ENCODE results near the gene MORC2.

The MORC2 gene

DNA sequence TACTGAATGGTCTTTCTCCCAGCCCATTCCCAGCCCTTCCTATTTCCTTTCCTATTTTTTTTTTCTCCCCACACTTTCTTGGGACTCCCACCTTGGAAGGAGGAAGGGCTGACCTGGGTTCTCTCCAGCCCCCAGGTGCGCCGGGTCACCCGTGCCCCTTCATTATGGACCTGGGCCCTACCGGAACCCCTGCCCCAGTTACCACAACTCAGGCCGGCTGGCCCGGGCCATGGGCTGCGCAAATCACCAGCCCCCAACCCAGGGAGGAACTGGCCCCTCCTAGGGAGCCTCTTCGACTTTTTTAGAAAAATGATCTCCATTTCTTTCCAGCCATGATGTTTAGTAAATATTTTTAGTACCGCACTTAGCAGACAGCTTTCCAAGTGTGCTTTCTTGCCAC, 62.2 kb downstream of the MORC2 start:
- H3K27ac ChIP-seq: no peak overlapping the region
- TF ChIP-seq, protein P1, sequence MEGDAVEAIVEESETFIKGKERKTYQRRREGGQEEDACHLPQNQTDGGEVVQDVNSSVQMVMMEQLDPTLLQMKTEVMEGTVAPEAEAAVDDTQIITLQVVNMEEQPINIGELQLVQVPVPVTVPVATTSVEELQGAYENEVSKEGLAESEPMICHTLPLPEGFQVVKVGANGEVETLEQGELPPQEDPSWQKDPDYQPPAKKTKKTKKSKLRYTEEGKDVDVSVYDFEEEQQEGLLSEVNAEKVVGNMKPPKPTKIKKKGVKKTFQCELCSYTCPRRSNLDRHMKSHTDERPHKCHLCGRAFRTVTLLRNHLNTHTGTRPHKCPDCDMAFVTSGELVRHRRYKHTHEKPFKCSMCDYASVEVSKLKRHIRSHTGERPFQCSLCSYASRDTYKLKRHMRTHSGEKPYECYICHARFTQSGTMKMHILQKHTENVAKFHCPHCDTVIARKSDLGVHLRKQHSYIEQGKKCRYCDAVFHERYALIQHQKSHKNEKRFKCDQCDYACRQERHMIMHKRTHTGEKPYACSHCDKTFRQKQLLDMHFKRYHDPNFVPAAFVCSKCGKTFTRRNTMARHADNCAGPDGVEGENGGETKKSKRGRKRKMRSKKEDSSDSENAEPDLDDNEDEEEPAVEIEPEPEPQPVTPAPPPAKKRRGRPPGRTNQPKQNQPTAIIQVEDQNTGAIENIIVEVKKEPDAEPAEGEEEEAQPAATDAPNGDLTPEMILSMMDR (conservative IDR thresholded peaks at IDR 0.05): no peak
- no peak for TF ChIP-seq ZFX (IDR thresholded peaks at IDR 0.05)

DNA sequence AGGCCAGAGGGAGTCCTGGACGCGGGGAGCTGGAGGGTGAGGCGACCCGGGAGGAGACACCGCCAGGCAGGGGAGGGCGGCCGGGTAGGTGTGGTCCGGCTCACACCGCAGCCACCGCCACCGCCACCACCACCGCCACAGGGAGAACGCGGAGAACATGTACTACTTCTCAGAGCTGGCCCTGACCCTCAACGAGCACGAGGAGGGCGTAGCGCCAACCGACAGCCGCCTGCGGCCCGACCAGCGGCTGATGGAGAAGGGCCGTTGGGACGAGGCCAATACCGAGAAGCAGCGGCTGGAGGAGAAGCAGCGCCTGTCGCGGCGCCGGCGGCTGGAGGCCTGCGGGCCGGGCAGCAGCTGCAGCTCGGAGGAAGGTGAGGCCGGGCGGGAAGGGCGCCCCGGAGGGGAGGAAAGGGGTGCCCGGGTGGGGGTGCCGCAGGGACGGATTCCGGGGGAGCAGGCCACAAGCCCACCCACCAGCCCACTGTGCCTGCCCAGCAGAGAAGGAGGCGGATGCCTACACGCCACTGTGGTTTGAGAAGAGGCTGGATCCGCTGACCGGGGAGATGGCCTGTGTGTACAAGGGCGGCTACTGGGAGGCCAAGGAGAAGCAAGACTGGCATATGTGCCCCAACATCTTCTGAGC, 62.8 kb downstream of the MORC2 start:
- no peak overlapping the region for H3K27ac ChIP-seq
- no peak for TF ChIP-seq ZFX (IDR thresholded peaks at IDR 0.05)
- TF ChIP-seq, protein P1 (conservative IDR thresholded peaks at IDR 0.05): no peak

DNA sequence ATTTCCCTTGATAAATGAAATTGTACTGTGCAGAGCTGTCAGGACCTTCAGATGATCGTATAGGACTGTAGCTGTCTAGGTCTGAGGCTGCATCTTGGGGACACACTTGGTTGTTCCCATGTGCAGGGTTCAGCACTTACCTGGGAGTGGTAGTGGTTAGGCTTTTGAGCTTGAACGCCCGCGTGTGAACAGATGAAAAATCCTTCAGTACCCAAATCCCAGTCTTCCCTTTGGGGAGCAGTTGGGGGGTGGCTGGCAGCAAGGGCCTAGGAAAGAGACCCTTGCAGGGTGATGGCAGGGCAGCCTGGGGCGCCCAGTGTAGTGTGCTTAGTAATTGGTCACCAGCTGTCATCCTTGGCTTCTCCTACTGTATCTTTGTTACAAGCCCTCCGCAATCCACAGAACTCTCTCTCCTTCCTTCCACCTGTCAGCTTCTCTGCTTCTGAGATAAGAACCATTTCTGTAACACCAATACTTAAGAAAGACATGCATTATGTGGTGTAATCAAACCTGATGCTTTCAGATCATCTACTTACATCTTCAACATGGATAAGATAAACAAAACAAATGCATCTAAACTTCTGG, 64.6 kb downstream of the MORC2 start:
- H3K27ac ChIP-seq: no peak overlapping the region
- TF ChIP-seq ZFX (IDR thresholded peaks at IDR 0.05): no peak
- TF ChIP-seq, protein P1 (conservative IDR thresholded peaks at IDR 0.05): no peak

DNA sequence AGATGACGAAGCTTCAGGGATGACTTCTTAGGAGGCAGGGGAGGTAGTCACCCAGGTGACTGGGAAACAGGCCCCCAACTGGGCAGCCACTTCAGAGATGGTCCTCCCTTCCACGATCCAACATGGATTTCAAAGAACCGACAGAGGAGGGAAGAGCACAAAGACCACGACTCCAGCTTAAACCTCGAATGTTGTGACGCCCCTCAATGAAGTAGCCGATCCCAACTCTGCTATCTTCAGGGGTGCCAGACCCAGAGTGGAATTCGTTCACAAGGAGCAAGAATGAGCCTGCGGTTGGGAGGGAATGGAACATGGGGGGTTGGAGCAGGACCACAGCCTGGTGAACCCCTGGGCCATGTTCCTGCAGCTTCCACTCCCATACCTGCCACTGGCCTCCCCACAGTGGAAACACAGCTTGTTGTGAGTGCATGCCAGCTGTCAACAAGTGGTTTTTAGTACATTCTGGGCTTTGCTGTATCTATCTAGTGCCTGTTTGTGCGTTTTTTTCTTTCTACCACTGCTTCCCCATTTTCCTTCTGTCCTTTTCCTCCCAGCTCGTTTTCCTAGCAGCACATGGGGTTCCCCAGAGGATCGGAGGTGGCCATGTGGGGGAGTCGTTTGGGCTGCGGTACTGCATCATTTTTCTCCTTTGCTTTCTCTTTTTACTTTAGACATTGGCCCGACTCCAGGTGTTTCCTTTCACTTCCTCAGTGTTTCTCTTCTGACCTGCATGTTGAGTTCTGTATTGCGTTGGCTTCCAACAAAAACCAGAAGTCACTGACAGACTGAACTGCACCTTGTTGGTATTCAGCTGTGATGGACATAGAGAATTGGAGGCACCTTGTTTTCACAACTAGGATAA, 65.8 kb downstream of the MORC2 start:
- TF ChIP-seq, protein P1 (conservative IDR thresholded peaks at IDR 0.05): no peak
- TF ChIP-seq ZFX (IDR thresholded peaks at IDR 0.05): no peak
- H3K27ac ChIP-seq: no peak overlapping the region

DNA sequence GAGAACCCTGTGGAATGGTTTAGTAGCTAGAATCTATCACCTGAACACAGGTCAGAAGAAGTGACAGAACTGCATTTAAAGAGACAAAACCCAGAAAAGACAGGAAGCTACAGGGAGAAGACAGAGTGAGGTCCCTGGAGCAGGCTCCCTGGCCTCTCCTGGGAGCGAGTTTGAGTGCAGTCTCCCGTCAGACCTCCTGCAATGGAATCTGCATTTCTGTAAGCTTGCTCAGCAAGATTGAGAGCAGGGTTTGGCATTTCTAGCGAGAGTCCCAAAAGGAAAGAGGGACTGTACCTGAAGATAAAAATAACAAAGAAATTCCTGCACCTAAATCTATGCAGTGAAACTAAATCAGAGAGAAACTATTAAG, 74.2 kb downstream of the MORC2 start:
- H3K27ac ChIP-seq: no peak overlapping the region
- TF ChIP-seq ZFX (IDR thresholded peaks at IDR 0.05): no peak
- TF ChIP-seq, protein P1 (conservative IDR thresholded peaks at IDR 0.05): no peak

DNA sequence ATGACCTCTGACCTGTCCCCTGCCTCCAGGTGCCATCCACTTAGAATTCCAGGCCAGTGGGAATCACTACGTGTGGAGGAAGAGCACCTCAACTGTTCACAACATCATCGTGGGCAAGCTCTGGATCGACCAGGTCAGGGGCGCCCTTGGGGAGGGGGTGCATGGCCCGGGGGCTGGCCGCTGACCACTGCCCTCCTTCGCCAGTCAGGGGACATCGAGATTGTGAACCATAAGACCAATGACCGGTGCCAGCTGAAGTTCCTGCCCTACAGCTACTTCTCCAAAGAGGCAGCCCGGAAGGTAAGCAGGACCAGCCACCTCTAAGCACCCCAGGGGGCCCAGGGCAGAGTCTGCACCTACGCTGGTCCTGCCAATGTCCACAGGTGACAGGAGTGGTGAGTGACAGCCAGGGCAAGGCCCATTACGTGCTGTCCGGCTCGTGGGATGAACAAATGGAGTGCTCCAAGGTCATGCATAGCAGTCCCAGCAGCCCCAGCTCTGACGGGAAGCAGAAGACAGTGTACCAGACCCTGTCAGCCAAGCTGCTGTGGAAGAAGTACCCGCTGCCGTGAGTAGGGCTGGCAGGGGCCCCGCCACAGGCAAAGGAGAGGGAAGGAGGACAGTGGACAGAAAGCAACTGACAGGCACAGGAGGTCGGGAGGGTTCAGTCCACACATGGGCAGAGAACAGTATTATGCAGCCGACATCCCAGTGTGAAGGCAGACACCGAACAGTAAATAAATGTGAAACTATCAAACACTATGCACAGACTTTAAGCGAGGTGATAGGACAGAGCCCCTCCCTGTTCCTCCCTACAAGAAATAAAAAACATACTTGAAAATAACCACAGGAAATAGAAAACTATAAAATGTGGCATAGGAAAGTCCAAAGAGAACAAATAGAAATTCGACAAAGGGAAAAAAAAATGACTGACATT, 74.9 kb downstream of the MORC2 start:
- no peak overlapping the region for H3K27ac ChIP-seq
- no peak for TF ChIP-seq ZFX (IDR thresholded peaks at IDR 0.05)
- TF ChIP-seq, protein P1 (conservative IDR thresholded peaks at IDR 0.05): no peak

Measured in C4-2B (cell line).